Raji (cell line): ENCODE data around the gene AFTPH.

Experiments
- POLR2A ChIP-seq: IDR thresholded peaks from 2 replicates; pipeline ENCODE4 v1.6.1; 2011; ENCODE audit warnings: low read depth, low read length, control low read depth; ENCODE audit not compliant: insufficient read depth

Gene AFTPH

DNA sequence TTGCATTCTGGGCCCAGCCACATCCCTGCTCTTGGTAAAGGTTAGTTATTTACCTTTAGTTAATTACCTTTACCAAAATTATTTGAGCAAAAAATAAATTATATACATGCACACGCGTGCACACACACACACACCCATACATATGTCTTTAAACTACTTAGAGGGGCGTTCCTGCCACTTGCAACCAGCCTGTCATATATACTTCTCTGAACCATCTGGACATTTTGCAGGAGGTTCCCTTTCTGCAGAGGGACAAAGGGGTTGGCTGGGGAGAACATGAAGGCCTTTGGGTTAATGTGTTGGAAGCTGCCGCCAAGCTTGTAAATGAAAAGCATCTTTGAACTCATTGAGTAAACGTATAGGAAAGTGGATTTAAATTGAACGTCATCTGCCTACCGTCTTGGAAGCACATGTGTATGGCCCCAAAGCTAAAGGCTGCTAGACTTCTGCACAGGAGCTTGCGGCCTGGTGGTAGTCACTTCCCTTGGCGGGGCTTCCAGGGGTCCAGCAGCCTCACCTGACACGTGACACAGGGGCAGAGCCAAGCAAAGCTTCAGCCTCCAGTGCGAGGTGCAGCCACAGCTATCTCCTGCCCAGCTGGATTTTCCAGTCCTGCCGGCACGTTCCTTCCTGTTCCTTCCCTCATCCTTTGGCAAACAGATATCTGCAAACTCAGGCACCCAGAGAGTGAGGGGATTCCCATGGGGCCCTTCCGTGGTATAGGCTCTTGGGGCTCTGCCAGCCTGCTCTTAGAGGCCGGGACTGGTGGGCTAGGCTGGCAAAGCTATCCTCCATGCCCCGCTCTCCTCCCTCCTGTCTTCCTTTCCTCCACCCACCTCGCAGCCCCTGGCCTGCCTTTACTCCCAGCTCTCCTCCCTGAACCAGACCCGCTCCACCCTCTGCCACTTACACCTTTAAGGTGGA lies 83.5 kb downstream of the AFTPH start:
- TF ChIP-seq POLR2A = no peak

DNA sequence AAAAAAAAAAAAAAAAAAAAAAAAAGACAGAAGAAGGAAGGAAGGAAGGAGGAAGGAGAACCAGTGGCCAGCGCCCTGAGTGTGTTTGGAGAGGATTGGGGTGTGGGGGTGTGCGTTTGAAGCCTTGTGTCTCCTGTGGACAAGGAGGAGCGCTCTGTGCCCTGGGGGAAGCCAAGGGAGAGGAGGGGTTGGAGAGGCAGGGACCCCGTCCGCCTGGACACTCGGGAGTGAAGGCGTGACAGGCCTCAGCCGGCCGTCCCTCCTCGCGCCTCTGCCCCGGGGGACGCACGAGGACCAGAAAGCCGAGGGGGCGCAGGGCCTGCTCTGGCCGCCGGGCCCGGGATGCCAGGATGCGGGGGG lies 84.7 kb downstream of the AFTPH start:
- no peak; the same call in 1 of the 2 replicates for TF ChIP-seq POLR2A

DNA sequence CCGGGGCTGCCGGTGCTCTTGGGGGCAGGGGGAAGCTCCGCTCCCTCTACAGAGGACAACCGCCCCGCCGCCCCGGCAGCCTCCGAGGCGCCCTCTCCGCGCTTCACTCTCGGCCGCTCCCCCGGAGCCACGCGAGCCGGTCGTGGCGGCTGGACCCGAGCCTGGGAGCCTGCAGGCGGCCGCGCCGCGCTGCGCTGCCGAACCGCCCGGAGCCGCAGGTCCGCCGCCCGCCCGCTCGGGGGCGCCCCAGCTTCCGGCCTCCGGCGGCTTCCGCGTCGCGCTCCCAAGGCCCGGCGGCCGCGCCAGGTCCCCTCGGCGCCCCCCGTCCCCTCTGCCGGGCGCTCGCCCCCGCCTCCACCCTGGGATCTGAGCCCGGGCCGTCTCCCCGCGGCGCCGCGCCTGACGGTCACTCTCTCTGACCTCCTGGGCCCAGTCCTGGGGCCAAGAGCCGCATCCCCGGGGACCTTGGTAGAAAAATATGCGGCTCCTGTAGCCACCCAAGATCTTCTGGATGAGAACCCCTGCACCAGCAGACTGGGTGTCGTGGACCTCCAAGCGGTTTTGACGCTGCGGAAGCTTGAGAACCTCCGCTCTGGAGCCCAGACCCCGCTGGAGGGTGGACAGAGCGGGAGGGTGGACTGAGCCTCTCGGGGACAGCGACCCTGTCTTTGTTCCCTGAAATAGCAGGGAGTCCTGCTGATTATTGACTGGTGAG lies 85.3 kb downstream of the AFTPH start:
- TF ChIP-seq POLR2A = peak; percentile 42; the same call in 1 of the 2 replicates

DNA sequence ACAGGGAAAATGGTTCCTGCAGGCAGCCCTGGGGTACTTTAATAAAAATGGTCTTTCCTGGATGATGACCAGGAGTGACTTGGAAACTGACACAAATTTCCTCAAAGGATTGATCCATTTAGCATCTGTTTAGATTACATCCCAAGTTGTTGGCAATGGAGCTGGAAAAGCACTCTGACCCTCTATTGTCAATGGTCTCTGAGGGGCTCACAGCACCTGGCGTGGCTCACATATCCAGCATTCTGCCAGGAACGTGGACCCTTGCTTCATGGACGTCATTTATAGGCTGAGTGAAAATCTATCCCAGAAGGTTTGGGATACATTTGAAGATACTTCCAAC lies 85.8 kb downstream of the AFTPH start:
- TF ChIP-seq POLR2A = no peak

DNA sequence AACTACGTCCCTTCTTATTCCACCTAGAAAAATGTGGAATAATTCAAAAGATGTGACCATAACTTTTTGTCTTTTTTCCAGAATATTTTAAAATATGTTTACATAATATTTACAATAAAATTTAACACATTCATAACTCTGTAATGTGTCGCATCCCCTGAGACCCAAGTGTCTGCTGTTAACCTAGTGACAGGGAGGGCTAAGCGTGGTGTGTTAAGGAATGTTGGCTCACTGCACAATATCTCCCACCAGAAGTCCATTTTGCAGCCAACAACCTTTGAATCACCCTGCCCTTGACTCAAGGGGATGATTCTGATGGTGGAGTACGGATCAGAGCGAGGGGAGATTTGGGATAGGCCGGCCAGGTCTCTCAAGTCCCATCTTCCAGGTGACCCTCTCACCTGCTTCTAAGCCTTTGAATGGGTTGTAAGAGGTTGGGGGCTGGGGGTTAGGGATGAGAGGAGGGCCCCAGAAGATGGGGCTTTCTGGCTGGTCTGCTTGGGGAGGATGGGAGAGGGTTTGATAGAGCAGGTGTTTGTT lies 86.3 kb downstream of the AFTPH start:
- no peak for TF ChIP-seq POLR2A

DNA sequence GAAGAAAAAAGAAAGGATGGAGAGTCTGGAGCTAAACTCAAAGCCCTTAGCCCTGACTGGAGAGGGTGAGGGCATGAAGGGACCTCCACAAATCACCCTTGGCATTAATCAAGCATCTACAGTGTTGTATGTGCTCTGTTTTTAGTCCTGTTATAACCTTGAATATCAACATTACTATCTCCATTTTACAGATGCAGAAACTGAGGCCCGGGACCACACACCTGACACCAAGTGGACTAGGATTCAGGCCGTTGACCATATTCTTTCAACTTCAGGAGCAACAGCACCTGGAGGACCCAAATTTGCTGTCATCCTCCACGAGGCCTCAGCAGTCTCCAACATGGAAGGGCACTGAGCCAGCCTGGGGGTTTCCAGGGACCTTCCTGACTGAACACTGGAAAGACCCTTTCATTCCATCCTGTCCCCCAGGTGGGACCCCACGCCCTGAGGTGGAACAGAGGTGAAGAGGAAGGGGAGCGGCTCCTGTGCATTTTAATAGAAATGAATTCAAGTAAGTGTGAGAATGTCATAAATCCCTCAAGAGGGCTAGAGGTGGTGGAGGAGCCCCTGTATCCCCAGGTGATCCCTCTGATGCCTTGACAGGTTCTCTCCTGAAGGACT lies 88.6 kb downstream of the AFTPH start:
- no peak for TF ChIP-seq POLR2A

DNA sequence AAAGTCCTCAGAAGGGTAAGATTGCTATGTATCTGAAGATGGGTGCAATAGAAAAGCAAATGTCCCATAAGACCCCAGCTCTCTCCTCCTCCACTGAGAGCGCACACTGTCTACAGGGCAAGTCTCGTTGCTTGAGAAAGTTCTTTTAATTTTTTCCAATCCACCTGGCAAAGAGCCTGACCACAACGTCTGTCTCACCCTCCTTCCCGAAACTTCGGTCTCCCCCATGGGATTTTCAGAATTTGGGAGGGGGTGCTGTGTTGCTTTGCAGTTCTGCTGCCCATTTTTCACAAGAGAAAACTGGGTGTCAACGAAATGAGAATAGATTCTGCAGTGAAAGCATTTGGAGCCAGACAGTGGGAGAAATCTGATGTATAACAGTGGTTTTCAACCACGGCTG lies 89.1 kb downstream of the AFTPH start:
- no peak for TF ChIP-seq POLR2A

DNA sequence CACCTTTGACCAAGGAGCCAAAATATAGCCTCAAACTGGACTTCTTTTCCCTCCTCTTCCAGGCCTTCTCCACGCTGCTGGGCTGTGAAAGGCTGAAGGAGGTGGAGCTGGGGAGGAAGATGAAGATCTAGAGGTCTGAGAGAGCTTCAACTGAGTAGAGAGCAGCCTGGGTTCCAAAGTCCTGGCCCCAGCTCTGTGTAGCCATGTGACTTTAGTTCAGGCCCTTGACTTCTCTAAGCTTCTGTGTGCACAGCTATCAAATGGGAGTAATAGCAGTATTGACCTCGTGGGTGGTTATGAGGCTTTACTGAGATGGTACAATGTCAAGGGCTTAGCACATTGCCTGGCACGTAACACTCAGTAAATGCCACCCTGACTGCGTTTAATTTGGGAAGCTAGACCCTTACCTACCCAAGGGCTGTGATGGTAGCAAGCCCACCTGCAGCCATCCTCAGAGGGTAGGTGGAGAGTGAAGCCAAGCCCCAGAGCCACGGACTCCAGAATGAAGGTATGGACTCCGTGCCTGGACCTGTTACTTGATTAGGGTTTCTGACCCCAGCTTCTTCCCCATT lies 91.2 kb downstream of the AFTPH start:
- no peak for TF ChIP-seq POLR2A

DNA sequence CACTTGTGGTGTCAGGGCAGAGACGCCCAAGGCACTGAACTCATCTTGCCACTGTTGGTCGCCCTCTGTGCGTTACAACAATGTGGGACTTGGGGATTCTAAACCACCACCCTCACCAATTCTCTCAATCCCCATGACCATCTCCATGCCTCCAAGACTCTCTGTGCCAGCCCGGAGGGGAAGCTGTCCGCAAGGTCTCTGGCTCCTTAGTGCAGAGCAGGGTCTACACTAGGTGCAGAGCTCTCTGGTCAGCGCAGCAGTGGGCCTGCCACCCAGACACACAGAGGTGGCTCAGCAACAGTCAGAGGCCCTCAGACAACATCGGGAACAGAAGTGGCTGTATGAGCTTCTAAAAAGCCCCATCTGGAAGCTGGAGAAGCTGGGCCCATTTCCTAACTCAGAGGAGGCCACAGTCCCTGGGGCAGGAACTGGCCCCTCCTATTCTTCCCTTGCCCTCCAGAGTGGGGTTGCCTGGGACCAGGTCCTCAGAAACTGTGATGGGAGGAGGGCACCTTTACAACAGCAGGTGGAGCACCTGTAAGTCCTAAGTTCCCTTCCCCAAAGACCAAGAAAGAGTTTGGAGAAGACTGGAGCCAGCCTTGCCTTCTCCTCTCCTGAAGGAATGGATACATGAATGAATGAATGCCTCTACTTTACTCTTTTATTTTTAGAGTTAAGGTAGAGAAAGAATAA lies 91.9 kb downstream of the AFTPH start:
- no peak for TF ChIP-seq POLR2A

DNA sequence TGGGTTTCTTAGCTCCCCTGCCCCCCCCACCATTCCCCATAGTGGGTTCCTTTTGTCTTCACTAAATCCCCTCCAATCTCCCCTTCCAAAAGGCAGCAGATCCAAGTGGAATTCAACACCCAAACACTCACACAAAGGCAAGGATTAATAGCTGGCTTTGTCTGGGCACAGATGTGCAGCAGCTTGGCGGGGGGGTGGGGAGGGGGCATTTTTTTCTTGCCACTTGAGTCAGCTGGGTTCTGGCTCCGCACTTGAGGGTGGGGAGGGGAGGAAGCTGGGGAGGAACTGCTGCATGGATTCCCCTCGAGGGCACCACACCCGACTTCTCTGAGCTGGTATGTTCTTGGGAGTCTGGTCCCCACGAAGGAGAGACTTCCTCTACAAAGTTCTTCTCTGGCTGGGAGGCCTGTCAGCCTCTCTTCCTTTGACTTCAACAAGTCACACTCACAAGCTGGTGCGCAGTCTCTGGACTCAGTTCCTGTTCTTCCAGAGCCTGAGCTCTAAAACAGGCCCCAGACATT lies 93.6 kb downstream of the AFTPH start:
- TF ChIP-seq POLR2A = no peak

DNA sequence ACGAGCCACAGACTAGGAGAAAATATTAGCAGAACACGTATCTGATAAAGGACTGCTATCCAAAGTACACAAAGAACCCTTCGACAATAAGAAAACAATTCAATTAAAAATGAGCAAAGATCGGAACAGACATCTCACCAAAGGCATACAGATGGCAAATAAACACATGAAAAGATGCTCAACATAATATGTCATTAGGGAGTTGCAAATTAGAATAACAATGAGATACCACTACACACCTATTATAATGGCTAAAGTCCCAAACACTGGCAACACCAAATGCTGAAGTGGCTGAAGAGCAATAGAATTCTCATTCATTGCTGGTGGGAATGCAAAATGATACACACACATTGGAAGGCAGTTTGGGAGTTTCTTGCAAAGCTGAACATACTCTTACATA lies 96.5 kb downstream of the AFTPH start:
- no peak for TF ChIP-seq POLR2A

DNA sequence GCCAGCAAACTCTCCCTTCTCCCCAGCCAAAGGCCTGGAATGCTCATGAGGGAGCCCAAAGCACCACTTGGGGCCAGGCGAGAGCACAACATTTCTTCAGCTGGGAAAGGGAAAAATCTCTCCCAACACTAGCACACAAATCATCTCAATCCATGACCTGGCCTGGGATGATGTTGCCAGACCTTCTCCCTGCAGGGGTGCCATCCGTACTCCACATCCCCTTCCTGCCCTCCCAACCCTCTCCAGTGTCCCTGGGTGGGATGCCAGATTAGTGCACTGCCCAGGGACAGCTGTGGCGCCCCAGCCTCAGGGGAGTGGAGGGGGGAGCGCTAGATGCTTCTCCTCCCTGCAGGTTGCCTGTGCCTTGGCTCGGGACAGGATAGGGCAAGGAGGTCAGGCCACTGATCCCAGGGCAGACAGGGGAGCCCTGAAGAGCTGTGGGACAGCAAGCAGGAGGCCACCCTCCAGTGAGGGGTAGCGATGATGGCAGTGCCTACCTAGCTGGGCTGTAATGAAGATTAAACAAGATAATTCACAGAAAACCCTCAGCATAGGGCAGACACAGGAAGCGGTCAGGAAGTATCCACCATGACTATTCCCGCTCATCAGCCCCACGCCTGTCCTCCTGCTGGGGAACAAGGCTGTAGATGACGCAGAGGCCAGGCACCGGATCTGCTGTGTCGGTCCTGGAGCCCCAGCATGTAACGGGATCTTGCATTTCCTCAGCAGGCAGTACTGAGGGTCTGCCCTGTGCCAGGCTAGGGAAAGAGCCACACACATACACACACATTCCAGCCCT lies 98.5 kb downstream of the AFTPH start:
- no peak for TF ChIP-seq POLR2A

DNA sequence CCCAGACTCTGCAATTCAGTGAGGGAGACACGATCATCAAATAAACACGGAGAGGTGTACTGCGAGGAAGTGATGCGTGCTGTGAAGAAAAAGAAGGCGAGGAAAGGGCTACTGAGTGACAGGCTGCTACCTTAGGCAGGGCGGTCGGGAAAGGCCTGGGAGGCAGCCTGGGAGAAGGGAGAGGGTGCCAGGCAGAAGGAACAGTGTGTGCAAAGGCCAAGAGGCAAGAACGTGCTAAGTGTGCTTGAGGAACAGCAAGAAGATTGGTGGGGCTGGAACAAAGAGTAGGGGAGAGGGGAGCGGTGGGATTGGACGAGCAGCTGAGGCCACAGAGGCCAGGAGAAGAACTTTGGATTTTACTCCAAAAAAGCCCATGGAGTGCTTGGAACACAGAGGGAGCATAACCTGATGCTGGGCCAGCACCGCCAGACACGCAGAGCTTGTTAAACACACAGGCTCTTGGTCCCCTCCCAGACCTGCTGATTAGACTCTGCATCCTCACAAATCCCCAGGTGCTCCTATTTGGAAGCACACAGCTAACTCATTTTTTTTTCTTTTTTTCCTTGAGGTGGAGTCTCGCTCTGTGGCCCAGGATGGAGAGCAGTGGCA lies 99.2 kb downstream of the AFTPH start:
- TF ChIP-seq POLR2A = no peak
